GM12878 (cell line): ENCODE results near the gene SH3BGRL3. TPM values are rescaled to one million over a fixed set of nuclear protein-coding genes. Genes with fewer than 3 reads are reported as not detected.
A peak's percentile ranks its signal among the peaks of the same experiment; 100 is the strongest.

ENCODE experiments used
- ATAC-seq: fragments of 200-7000 bp; cut with Tn5 transposase; 3 replicates; pipeline ENCODE4 v1.9.1; 2020; ENCODE audit warnings: mild to moderate bottlenecking, moderate library complexity
- BruUV-seq: library from RNA; stranded (reverse); fragments of 400-500 nt; replicated peaks from 2 replicates; lab custom pipeline; 2021; lab: Mats Ljungman, UMichigan
- CTCF ChIA-PET: fragments of 300-600 bp; sonication (Branson Sonifier 250); formaldehyde crosslinking; extraction: SDS; loops from one replicate; lab custom pipeline; 2021; ENCODE audit warnings: inconsistent platforms; lab: Yijun Ruan, JAX
- POLR2A ChIA-PET: fragments of 350-600 bp; formaldehyde crosslinking; extraction: SDS; loops from one replicate; lab custom pipeline; 2021; ENCODE audit warnings: inconsistent platforms; lab: Charles Lee
- RAD21 ChIA-PET: fragments of 300-600 bp; sonication (Branson Sonifier 250); formaldehyde crosslinking; loops from one replicate; lab custom pipeline; 2023; ENCODE audit warnings: antibody characterized with exemption; ENCODE audit not compliant: unreplicated experiment; lab: Charles Lee
- SMC1A ChIA-PET: fragments of 300-600 bp; sonication (Branson Sonifier 250); formaldehyde crosslinking; loops from one replicate; lab custom pipeline; 2023; ENCODE audit not compliant: unreplicated experiment, uncharacterized antibody; lab: Charles Lee
- DNase-seq: peaks from one replicate; pipeline ENCODE4 v3.0.0-alpha.2; 2011; ENCODE audit warnings: low read depth, low spot score
- FAIRE-seq: peaks from 3 replicates; lab custom pipeline; 2011; peaks lifted over from hg19 to GRCh38; lab: Jason Lieb, UNC
- H2AFZ ChIP-seq: 2 replicates; pipeline ENCODE4 v1.6.0; 2011; ENCODE audit warnings: low read depth, low read length, control low read depth; ENCODE audit not compliant: control insufficient read depth
- H3K27ac ChIP-seq: 2 replicates; pipeline ENCODE4 v1.5.1; 2011; ENCODE audit warnings: control low read depth; ENCODE audit not compliant: control insufficient read depth, insufficient read depth
- H3K27me3 ChIP-seq, 2 experiments: replicated peaks in 1 of 2; 2 replicates each; pipeline versions ENCODE4 v1.6.0 to v1.6.1; 2011; ENCODE audit warnings: low read length in 1 of 2; ENCODE audit not compliant: control insufficient read depth in 2 of 2, insufficient read depth in 2 of 2
- H3K36me3 ChIP-seq, 2 experiments: 2 replicates each; pipeline ENCODE4 v1.5.1; 2011; ENCODE audit warnings: low read length in 1 of 2; ENCODE audit not compliant: control insufficient read depth in 2 of 2, insufficient read depth in 2 of 2
- H3K4me1 ChIP-seq: 2 replicates; pipeline ENCODE4 v1.6.1; 2011; ENCODE audit warnings: mild to moderate bottlenecking, low read length, moderate library complexity, mixed read lengths; ENCODE audit not compliant: control insufficient read depth, insufficient read depth
- H3K4me2 ChIP-seq: 2 replicates; pipeline ENCODE4 v1.6.0; 2011; ENCODE audit warnings: control low read depth; ENCODE audit not compliant: control insufficient read depth, insufficient read depth
- H3K4me3 ChIP-seq: fragments of 200-600 bp; sonication (generic); 2 replicates; pipeline ENCODE4 v1.5.1; 2016
- H3K79me2 ChIP-seq: 2 replicates; pipeline ENCODE4 v1.6.0; 2011; ENCODE audit warnings: low read length; ENCODE audit not compliant: control insufficient read depth, insufficient read depth
- H3K9ac ChIP-seq: 2 replicates; pipeline ENCODE4 v1.8.0; 2011; ENCODE audit warnings: low read length, control low read depth, mixed read lengths; ENCODE audit not compliant: control insufficient read depth, insufficient read depth
- H3K9me3 ChIP-seq: replicated peaks from 3 replicates; pipeline ENCODE4 v1.5.1; 2011; ENCODE audit warnings: mild to moderate bottlenecking, low read length; ENCODE audit not compliant: control insufficient read depth, insufficient read depth
- H4K20me1 ChIP-seq: 2 replicates; pipeline ENCODE4 v1.6.0; 2011; ENCODE audit not compliant: control insufficient read depth, insufficient read depth
- EGR1 ChIP-seq, 2 experiments: IDR thresholded peaks; 1 replicate in 1 of 2; 2 replicates in 1 of 2; pipeline ENCODE4 v1.6.1; 2011 to 2012; ENCODE audit warnings: low read depth in 2 of 2, low read length in 2 of 2, borderline replicate concordance in 1 of 2, mild to moderate bottlenecking in 1 of 2, moderate library complexity in 1 of 2
- EP300 ChIP-seq, 2 experiments: fragments of 150-350 bp in 1 of 2; IDR thresholded peaks; 2 replicates each; pipeline ENCODE4 v1.6.1; 2011 to 2012; ENCODE audit warnings: low read depth in 2 of 2, low read length in 2 of 2, borderline replicate concordance in 1 of 2, improper control_type of control experiment in 1 of 2, inconsistent platforms in 1 of 2; ENCODE audit not compliant: control insufficient read depth in 1 of 2
- HCFC1 ChIP-seq: fragments of 150-350 bp; IDR thresholded peaks from 2 replicates; pipeline ENCODE4 v1.6.1; 2014; ENCODE audit warnings: low read length
- JUND ChIP-seq: IDR thresholded peaks from 2 replicates; pipeline ENCODE4 v1.6.1; 2012; ENCODE audit warnings: low read depth, mild to moderate bottlenecking, low read length, improper control_type of control experiment, moderate library complexity
- MEF2B ChIP-seq: fragments of 450-650 bp; IDR thresholded peaks from 2 replicates; pipeline ENCODE4 v1.6.1; 2018; ENCODE audit warnings: mild to moderate bottlenecking, moderate library complexity; ENCODE audit not compliant: partially characterized antibody, poor library complexity, severe bottlenecking
- POLR2A ChIP-seq: IDR thresholded peaks from 2 replicates; pipeline ENCODE4 v1.6.1; 2011; ENCODE audit warnings: low read depth, mild to moderate bottlenecking, low read length
- POLR2AphosphoS5 ChIP-seq: IDR thresholded peaks from 2 replicates; pipeline ENCODE4 v1.6.1; 2011; ENCODE audit warnings: mild to moderate bottlenecking, low read length, inconsistent platforms
- SIX5 ChIP-seq: IDR thresholded peaks from 2 replicates; pipeline ENCODE4 v1.6.1; 2011; ENCODE audit warnings: mild to moderate bottlenecking, low read depth, low read length, moderate library complexity; ENCODE audit not compliant: severe bottlenecking
- SMC3 ChIP-seq: IDR thresholded peaks from 2 replicates; pipeline ENCODE4 v1.6.1; 2011; ENCODE audit warnings: low read length, improper control_type of control experiment, borderline replicate concordance
- SRF ChIP-seq, 2 experiments: IDR thresholded peaks; 2 replicates each; pipeline ENCODE4 v1.6.1; 2011; ENCODE audit warnings: low read depth in 2 of 2, low read length in 2 of 2, mild to moderate bottlenecking in 1 of 2, moderate library complexity in 1 of 2
- TARDBP ChIP-seq: IDR thresholded peaks from 2 replicates; pipeline ENCODE4 v1.6.1; 2016; ENCODE audit warnings: borderline replicate concordance
- YY1 ChIP-seq: IDR thresholded peaks from 2 replicates; pipeline ENCODE4 v1.6.1; 2011; ENCODE audit warnings: low read depth, mild to moderate bottlenecking, low read length
- ZNF207 ChIP-seq: fragments of 450-650 bp; IDR thresholded peaks from 2 replicates; pipeline ENCODE4 v1.6.1; 2014; ENCODE audit warnings: antibody characterized with exemption, mild to moderate bottlenecking, borderline replicate concordance
- WGBS: methylation state at CpG from one replicate; pipeline ENCODE4 v1.1.6; 2016; ENCODE audit warnings: low lambda C conversion rate; ENCODE audit not compliant: insufficient replicate concordance, insufficient coverage; ENCODE audit errors: missing lambda C conversion rate; 5-methylcytosine and 5-hydroxymethylcytosine counted together
- in situ Hi-C: fragments of 300-500 bp; cut with MboI; formaldehyde crosslinking; loops from 9 replicates; pipeline ENCODE4 v1.14.3; 2018; ENCODE audit warnings: mixed read lengths
- intact Hi-C: fragments of 100-400 bp; cut with micrococcal nuclease; formaldehyde crosslinking; loops from one replicate; pipeline ENCODE4 v1.14.2; 2022; ENCODE audit not compliant: unreplicated experiment
- polyA plus RNA-seq, 11 experiments: library from polyadenylated mRNA; depleted of rRNA in 4 of 11; unstranded in 6 of 11; stranded (reverse) in 5 of 11; fragments of >200 nt; fragmentation: Nextera tagmentation in 4 of 11; fragmentation: Illumina TruSeq in 1 of 11; extraction: Ambion mirVana in 4 of 11; extraction: Trizol in 1 of 11; gene quantifications; 1 replicate in 1 of 11; 2 replicates in 10 of 11; pipeline versions ENCODE4 v1.2.1 to v1.2.3, GENCODE V29; 2011 to 2016; ENCODE audit warnings: inconsistent platforms in 2 of 11, missing spikeins in 2 of 11, low read depth in 1 of 11
- total RNA-seq, 4 experiments: library from RNA; depleted of rRNA in 3 of 4; stranded (reverse); fragments of >200 nt in 3 of 4; fragmentation: Illumina TruSeq in 1 of 4; extraction: Trizol in 1 of 4; gene quantifications; 2 replicates each; pipeline versions ENCODE4 v1.2.1 to v1.2.3, GENCODE V29; 2013 to 2021
- TF ChIP-seq, protein P1 (sequence below): IDR thresholded peaks from 2 replicates; pipeline ENCODE4 v1.6.1; 2012; ENCODE audit warnings: low read length, inconsistent platforms
- TF ChIP-seq, protein P2 (sequence below): fragments of 450-650 bp; IDR thresholded peaks from 2 replicates; pipeline ENCODE4 v1.6.1; 2017; ENCODE audit warnings: mild to moderate bottlenecking, moderate library complexity

SH3BGRL3 gene
- total and polyA plus RNA-seq, 10 of the 15 experiments (the other 5 are each of a cell fraction or from before 2014, with no cell fraction given) = 39.7 to 390 (median 118) TPM

DNA sequence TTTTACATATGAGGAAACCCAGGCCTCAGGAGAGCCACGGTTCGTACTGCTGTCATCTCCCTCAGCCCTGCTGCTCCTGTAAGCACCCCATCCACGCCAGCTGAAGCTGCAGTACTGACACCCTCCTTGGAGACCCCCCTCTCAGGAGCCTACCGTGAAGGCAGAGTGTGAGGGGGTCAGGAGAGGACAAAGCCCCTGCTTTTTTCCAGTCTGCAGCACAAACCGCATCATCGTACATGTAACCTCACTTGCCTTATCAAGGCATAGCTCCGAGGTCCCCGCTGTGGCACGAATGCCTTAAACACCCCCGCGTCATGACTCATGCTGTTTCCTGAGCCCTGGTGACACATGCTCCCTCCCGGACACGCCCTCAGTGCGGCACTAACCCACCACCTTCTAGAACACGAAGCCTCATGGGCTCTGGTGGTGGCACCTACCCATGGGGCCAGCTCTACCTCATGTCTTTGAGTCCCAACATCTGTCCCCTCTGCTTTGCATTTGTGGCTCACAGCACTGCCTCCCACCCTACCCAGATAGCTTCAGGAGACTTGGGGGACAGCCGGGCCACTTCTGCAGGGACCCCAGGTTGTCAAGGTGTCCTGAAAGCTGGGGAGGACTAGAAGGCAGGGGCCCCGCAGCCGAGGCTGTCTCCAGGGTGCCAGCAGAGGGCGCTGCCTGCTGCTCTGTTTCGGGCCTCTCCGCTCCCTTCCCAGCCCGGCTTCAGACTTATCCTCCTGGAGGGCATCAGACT, 4.9 kb downstream of the SH3BGRL3 start:
- WGBS = 16% methylated on average over 22 of the region's 22 CpGs
- no peak for DNase-seq
- Histone ChIP-seq H3K36me3 (peaks cover 3 to 4% of the 10 kb centered on the region in 2 experiments; a peak in 2 of 4 replicates), H2AFZ (no peak overlapping the region), H3K27ac (no peak overlapping the region), H3K79me2 (peaks cover 19% of the 10 kb centered on the region), H3K4me2 (0 out of 2 replicates have a peak overlapping the region, but pooled peaks have one; percentile 22), H3K27me3 (no peaks in the 10 kb centered on the region), H3K9me3 (no peaks in the 10 kb centered on the region), H4K20me1 (no peaks in the 10 kb centered on the region), H3K4me1 (peaks cover 70% of the 10 kb centered on the region), H3K9ac (no peak overlapping the region), H3K4me3 (no peak overlapping the region)
- CTCF ChIA-PET = interaction anchor here (0.6 to 18.0 kb wide), 27 partner anchors 9 to 357 kb away, joined by 3 to 879 read pairs (median 10); partner anchors contain the start of genes CD52, CEP85, DHDDS and UBXN11
- peak; percentile 60 for ATAC-seq
- peak; percentile 56 for FAIRE-seq
- intact Hi-C loops = loop anchor here (1.0 to 2.0 kb wide), 3 partner anchors 37 to 132 kb away; no protein-coding TSS in a partner anchor
- BruUV-seq = TSS peak; percentile 42
- in situ Hi-C loops = loop anchor here (5.0 kb wide), 1 partner anchor 38 kb away; no protein-coding TSS in a partner anchor
- POLR2A ChIA-PET = interaction anchor here (0.5 to 9.2 kb wide), 5 partner anchors 23 to 148 kb away, joined by 3 to 253 read pairs (median 5); partner anchors contain the start of gene CD52
- SMC1A ChIA-PET = interaction anchor here (0.9 to 11.1 kb wide), 16 partner anchors 9 to 148 kb away, joined by 3 to 474 read pairs (median 6); partner anchors contain the start of genes CD52, DHDDS and UBXN11
- RAD21 ChIA-PET = interaction anchor here (0.6 to 8.7 kb wide), 17 partner anchors 9 to 148 kb away, joined by 3 to 477 read pairs (median 6); partner anchors contain the start of genes CD52, CEP85, DHDDS and UBXN11
- peak; percentile 20; the same call in 1 of the 2 replicates for TF ChIP-seq JUND
- TF ChIP-seq MEF2B = peak; percentile 37
- TF ChIP-seq, protein P1, sequence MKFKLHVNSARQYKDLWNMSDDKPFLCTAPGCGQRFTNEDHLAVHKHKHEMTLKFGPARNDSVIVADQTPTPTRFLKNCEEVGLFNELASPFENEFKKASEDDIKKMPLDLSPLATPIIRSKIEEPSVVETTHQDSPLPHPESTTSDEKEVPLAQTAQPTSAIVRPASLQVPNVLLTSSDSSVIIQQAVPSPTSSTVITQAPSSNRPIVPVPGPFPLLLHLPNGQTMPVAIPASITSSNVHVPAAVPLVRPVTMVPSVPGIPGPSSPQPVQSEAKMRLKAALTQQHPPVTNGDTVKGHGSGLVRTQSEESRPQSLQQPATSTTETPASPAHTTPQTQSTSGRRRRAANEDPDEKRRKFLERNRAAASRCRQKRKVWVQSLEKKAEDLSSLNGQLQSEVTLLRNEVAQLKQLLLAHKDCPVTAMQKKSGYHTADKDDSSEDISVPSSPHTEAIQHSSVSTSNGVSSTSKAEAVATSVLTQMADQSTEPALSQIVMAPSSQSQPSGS = no peak
- TF ChIP-seq SMC3 = peak; percentile 93
- TF ChIP-seq POLR2AphosphoS5 = peak; percentile 33; the same call in 1 of the 2 replicates
- peak; percentile 43 to 69; a peak in 2 of 4 replicates for TF ChIP-seq SRF (IDR thresholded peaks at IDR 0.05; ENCODE audit: low read depth in 2 of 2, low read length in 2 of 2)
- no peak for TF ChIP-seq EP300 (IDR thresholded peaks at IDR 0.05; ENCODE audit: borderline replicate concordance in 1 of 2, control insufficient read depth in 1 of 2, low read depth in 2 of 2, low read length in 2 of 2)
- TF ChIP-seq POLR2A = peak; percentile 43
- no peak for TF ChIP-seq SIX5
- TF ChIP-seq HCFC1 = no peak
- TF ChIP-seq, protein P2, sequence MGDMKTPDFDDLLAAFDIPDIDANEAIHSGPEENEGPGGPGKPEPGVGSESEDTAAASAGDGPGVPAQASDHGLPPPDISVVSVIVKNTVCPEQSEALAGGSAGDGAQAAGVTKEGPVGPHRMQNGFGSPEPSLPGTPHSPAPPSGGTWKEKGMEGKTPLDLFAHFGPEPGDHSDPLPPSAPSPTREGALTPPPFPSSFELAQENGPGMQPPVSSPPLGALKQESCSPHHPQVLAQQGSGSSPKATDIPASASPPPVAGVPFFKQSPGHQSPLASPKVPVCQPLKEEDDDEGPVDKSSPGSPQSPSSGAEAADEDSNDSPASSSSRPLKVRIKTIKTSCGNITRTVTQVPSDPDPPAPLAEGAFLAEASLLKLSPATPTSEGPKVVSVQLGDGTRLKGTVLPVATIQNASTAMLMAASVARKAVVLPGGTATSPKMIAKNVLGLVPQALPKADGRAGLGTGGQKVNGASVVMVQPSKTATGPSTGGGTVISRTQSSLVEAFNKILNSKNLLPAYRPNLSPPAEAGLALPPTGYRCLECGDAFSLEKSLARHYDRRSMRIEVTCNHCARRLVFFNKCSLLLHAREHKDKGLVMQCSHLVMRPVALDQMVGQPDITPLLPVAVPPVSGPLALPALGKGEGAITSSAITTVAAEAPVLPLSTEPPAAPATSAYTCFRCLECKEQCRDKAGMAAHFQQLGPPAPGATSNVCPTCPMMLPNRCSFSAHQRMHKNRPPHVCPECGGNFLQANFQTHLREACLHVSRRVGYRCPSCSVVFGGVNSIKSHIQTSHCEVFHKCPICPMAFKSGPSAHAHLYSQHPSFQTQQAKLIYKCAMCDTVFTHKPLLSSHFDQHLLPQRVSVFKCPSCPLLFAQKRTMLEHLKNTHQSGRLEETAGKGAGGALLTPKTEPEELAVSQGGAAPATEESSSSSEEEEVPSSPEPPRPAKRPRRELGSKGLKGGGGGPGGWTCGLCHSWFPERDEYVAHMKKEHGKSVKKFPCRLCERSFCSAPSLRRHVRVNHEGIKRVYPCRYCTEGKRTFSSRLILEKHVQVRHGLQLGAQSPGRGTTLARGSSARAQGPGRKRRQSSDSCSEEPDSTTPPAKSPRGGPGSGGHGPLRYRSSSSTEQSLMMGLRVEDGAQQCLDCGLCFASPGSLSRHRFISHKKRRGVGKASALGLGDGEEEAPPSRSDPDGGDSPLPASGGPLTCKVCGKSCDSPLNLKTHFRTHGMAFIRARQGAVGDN = peak; percentile 63; the same call in 1 of the 2 replicates
- TF ChIP-seq TARDBP = 0 out of 2 replicates have a peak, but pooled peaks have one; percentile 42
- TF ChIP-seq EGR1 (IDR thresholded peaks at IDR 0.05; ENCODE audit: borderline replicate concordance in 1 of 2, low read depth in 2 of 2, low read length in 2 of 2) = peak in 1 of 2 experiments; percentile 77; a peak in 2 of 3 replicates
- TF ChIP-seq YY1 = peak; percentile 67
- TF ChIP-seq ZNF207 = 0 out of 2 replicates have a peak, but pooled peaks have one; percentile 43
